ENCODE results near the gene RPAP3. TPM values are rescaled to one million over a fixed set of nuclear protein-coding genes. Genes with fewer than 3 reads are reported as not detected.

Gene RPAP3
- 19.9 TPM for total RNA-seq
- long read RNA-seq, full-length matches to known transcripts, result 26 of 30 reads
- long read RNA-seq, partial matches to known transcripts, result 1 of 30 reads
- long read RNA-seq, other reads (novel, unspliced or antisense), result 3 of 30 reads

- H3K4me3 ChIP-seq, result peak within 1 kb of the TSS; percentile 90
- peak within 1 kb of the TSS; percentile 89 for H3K27ac ChIP-seq
- H3K9me3 ChIP-seq, result no peaks in the 10 kb centered on the region
- TF ChIP-seq, protein P1, sequence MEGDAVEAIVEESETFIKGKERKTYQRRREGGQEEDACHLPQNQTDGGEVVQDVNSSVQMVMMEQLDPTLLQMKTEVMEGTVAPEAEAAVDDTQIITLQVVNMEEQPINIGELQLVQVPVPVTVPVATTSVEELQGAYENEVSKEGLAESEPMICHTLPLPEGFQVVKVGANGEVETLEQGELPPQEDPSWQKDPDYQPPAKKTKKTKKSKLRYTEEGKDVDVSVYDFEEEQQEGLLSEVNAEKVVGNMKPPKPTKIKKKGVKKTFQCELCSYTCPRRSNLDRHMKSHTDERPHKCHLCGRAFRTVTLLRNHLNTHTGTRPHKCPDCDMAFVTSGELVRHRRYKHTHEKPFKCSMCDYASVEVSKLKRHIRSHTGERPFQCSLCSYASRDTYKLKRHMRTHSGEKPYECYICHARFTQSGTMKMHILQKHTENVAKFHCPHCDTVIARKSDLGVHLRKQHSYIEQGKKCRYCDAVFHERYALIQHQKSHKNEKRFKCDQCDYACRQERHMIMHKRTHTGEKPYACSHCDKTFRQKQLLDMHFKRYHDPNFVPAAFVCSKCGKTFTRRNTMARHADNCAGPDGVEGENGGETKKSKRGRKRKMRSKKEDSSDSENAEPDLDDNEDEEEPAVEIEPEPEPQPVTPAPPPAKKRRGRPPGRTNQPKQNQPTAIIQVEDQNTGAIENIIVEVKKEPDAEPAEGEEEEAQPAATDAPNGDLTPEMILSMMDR (IDR thresholded peaks at IDR 0.05), result peak; percentile 71
- H3K36me3 ChIP-seq, result peaks cover 7% of the 10 kb centered on the region
- H3K27me3 ChIP-seq, result no peaks in the 10 kb centered on the region
- intact Hi-C loops (cut with DNase I), result no loop called here
- DNase-seq (peak; percentile 99), ATAC-seq (peak; percentile 99)
- peaks cover 35% of the 10 kb centered on the region for H3K4me1 ChIP-seq
Observed at GRCh38 chr12:47705566-47706425, at the start of gene RPAP3. Gene RPAP3, minus strand, starts transcription at chr12:47706030. Its CDS starts 3,190 bp downstream, at chr12:47702840.

DNA sequence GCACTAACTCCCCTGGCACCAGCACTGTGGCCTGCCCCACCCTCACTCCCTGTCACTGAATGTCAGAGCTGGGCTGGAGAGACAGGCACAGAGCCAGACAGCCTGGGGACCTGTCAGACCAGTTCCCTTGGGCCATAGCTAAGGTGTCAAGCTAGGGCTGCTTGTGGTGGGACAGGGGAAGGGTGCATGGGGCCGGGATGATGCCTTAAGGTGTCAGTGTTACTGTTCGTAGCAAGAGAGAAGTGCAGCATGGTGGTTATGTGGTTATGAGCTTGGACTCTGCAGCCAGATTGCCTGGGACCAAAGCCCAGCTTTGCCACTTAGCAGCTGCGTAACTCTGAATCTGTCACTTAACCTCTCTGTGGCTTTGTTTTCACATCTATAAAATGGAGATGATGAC, 49.1 kb upstream of the RPAP3 start:
- Histone ChIP-seq H3K27me3 (no peaks in the 10 kb centered on the region), H3K36me3 (peaks cover 12% of the 10 kb centered on the region), H3K9me3 (no peaks in the 10 kb centered on the region), H3K27ac (peak overlapping the region; percentile 89), H3K4me3 (peak overlapping the region; percentile 67), H3K4me1 (peaks cover 65% of the 10 kb centered on the region)
- peak; percentile 88 for DNase-seq
- intact Hi-C loops (cut with DNase I), result no loop called here
- TF ChIP-seq, protein P1 (IDR thresholded peaks at IDR 0.05), result no peak
- peak; percentile 48 for ATAC-seq

- TF ChIP-seq, protein P1 (IDR thresholded peaks at IDR 0.05), result no peak
- peaks cover 17% of the 10 kb centered on the region for H3K36me3 ChIP-seq
- no peak for ATAC-seq
- DNase-seq, result no peak
- H3K27ac ChIP-seq, result peak overlapping the region; percentile 89
- no peak overlapping the region for H3K4me3 ChIP-seq
- peaks cover 57% of the 10 kb centered on the region for H3K4me1 ChIP-seq
- no peaks in the 10 kb centered on the region for H3K27me3 ChIP-seq
- no peaks in the 10 kb centered on the region for H3K9me3 ChIP-seq
- intact Hi-C loops (cut with DNase I), result no loop called here
Observed at GRCh38 chr12:47754126-47754525, 48.3 kb upstream of the RPAP3 start.

DNA sequence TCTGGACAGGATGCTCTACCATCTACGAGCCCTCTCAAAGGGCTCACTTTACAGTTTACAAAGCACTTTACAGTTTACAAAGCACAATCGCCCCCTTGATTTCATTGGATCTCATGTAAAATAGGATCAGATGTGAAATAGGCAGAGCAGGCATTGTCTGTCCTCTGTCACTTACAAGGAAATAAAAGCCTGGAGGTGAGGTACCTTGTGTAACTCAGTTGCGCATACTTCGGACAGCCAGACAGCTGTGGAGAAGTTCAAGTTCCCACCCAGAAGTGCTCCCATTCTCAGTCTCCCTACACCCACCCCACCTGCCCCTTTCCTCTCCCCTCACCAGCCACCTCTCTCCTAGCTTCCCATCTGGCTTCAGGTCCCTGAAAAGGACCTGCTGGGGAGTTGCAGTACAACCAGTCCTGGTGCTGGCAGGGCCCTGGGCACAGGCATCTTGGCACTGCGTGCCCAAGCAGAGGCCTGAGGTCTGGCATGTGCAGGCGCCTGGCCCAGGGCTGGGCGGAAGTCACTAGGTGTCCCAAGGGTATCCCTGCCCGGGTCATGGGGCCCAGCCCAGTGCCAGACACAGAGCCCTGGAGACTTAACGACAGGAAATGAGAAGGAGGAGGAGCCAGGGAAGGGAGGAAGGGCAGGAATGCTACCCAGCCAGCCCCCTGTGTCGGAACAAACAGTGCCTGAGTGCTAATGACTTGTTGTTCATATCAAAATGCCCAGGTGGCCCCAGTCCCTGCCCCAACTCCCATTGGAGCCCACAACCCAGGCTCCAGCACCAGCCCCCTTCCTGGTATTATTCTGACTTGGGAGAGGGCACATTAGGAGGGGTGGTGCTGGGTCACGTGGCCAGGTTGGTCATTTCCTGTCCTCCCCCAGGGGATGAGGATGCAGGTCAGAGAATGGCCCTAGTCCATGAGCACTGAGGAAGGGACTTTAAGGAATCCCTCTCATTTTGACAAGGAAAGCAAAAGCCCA, 47.5 kb upstream of the RPAP3 start:
- Histone ChIP-seq H3K9me3 (no peaks in the 10 kb centered on the region), H3K27ac (peak overlapping the region; percentile 89), H3K27me3 (no peaks in the 10 kb centered on the region), H3K4me3 (no peak overlapping the region), H3K36me3 (peaks cover 17% of the 10 kb centered on the region), H3K4me1 (peaks cover 53% of the 10 kb centered on the region)
- TF ChIP-seq, protein P1 (IDR thresholded peaks at IDR 0.05), result no peak
- ATAC-seq (peak; percentile 81), DNase-seq (peak; percentile 92)
- intact Hi-C loops (cut with DNase I), result no loop called here

DNA sequence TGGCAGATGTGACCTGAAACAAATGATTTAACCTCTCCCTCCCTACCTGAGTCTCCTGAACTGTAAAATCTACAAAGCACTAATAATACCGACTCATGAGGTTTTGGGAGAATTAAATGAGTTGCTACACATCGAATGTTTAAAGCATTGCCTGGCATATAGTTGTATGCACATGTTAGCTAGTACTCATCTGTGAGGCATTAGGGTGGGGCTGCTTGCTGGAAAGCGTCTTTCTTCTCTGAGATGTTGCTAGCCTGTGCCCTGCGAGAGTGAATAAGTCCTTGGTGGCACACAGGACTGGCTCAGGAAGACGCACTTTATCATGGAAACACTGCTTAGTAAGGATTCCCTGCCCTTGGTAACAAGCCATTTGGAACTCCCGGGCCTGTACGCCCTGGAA, 46.7 kb upstream of the RPAP3 start:
- peaks cover 17% of the 10 kb centered on the region for H3K36me3 ChIP-seq
- no peak overlapping the region for H3K4me3 ChIP-seq
- ATAC-seq, result no peak
- peaks cover 47% of the 10 kb centered on the region for H3K4me1 ChIP-seq
- H3K9me3 ChIP-seq, result no peaks in the 10 kb centered on the region
- no peak for DNase-seq
- TF ChIP-seq, protein P1 (IDR thresholded peaks at IDR 0.05), result no peak
- no peaks in the 10 kb centered on the region for H3K27me3 ChIP-seq
- peak overlapping the region; percentile 89 for H3K27ac ChIP-seq
- intact Hi-C loops (cut with DNase I), result no loop called here

Data from upper lobe of right lung (tissue), 1 donor.